Measurements from ENCODE around the gene EHMT1. TPM values are rescaled to one million over a fixed set of nuclear protein-coding genes. Genes with fewer than 3 reads are reported as not detected.

The EHMT1 gene
- total RNA-seq, 2 donors from 2014 or later, result 137 to 139 TPM

- no peaks in the 10 kb centered on the region for H3K27me3 Mint-ChIP-seq (ENCODE audit: insufficient read depth)
- Histone ChIP-seq H3K27me3 (ENCODE audit: control insufficient read depth, insufficient read depth, low read length, poor library complexity, severe bottlenecking) (no peaks in the 10 kb centered on the region), H3K36me3 (ENCODE audit: control insufficient read depth, insufficient read depth, low read length) (peaks cover 65% of the 10 kb centered on the region), H3K9ac (ENCODE audit: extremely low read depth, low read length, poor library complexity, severe bottlenecking) (no peak overlapping the region), H3K27ac (ENCODE audit: low read depth, low read length) (no peak overlapping the region), H3K4me1 (ENCODE audit: control insufficient read depth, insufficient read depth, low read length) (no peaks in the 10 kb centered on the region), H3K4me3 (ENCODE audit: low read length) (no peak overlapping the region), H3K9me3 (ENCODE audit: control insufficient read depth, low read length) (peaks cover 8% of the 10 kb centered on the region)
- 96 to 99% methylated on average over 18 to 24 of the region's 24 CpGs for WGBS, 2 experiments (ENCODE audit: insufficient coverage in 1 of 2, insufficient read length in 1 of 2)
- no peak for DNase-seq
- H3K4me1 Mint-ChIP-seq, result peaks cover 1% of the 10 kb centered on the region
- TF ChIP-seq, protein P1, sequence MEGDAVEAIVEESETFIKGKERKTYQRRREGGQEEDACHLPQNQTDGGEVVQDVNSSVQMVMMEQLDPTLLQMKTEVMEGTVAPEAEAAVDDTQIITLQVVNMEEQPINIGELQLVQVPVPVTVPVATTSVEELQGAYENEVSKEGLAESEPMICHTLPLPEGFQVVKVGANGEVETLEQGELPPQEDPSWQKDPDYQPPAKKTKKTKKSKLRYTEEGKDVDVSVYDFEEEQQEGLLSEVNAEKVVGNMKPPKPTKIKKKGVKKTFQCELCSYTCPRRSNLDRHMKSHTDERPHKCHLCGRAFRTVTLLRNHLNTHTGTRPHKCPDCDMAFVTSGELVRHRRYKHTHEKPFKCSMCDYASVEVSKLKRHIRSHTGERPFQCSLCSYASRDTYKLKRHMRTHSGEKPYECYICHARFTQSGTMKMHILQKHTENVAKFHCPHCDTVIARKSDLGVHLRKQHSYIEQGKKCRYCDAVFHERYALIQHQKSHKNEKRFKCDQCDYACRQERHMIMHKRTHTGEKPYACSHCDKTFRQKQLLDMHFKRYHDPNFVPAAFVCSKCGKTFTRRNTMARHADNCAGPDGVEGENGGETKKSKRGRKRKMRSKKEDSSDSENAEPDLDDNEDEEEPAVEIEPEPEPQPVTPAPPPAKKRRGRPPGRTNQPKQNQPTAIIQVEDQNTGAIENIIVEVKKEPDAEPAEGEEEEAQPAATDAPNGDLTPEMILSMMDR (conservative IDR thresholded peaks at IDR 0.05), result no peak
- no peak overlapping the region for H3K27ac Mint-ChIP-seq
- no peak overlapping the region for H3K4me3 Mint-ChIP-seq
- H3K9me3 Mint-ChIP-seq, result peaks cover 6% of the 10 kb centered on the region
- H3K36me3 Mint-ChIP-seq (ENCODE audit: low read depth), result peaks cover 61% of the 10 kb centered on the region
Measured at GRCh38 chr9:137774775-137775386, 156.1 kb downstream of the EHMT1 start.

GRCh38 chr9:137776306-137776995, 157.6 kb downstream of the EHMT1 start:
- Histone ChIP-seq H3K4me1 (ENCODE audit: control insufficient read depth, insufficient read depth, low read length) (no peaks in the 10 kb centered on the region), H3K27me3 (ENCODE audit: control insufficient read depth, insufficient read depth, low read length, poor library complexity, severe bottlenecking) (no peaks in the 10 kb centered on the region), H3K4me3 (ENCODE audit: low read length) (no peak overlapping the region), H3K9ac (ENCODE audit: extremely low read depth, low read length, poor library complexity, severe bottlenecking) (no peak overlapping the region), H3K9me3 (ENCODE audit: control insufficient read depth, low read length) (no peaks in the 10 kb centered on the region), H3K27ac (ENCODE audit: low read depth, low read length) (no peak overlapping the region), H3K36me3 (ENCODE audit: control insufficient read depth, insufficient read depth, low read length) (peaks cover 61% of the 10 kb centered on the region)
- Mint-ChIP-seq H3K9me3 (no peaks in the 10 kb centered on the region), H3K27me3 (ENCODE audit: insufficient read depth) (no peaks in the 10 kb centered on the region), H3K4me3 (no peak overlapping the region), H3K27ac (peak overlapping the region; percentile 24), H3K4me1 (no peaks in the 10 kb centered on the region), H3K36me3 (ENCODE audit: low read depth) (peaks cover 45% of the 10 kb centered on the region)
- TF ChIP-seq, protein P1 (conservative IDR thresholded peaks at IDR 0.05), result no peak
- 93% methylated on average over 17 to 22 of the region's 22 CpGs for WGBS, 2 experiments (ENCODE audit: insufficient coverage in 1 of 2, insufficient read length in 1 of 2)
- DNase-seq, result no peak

DNA sequence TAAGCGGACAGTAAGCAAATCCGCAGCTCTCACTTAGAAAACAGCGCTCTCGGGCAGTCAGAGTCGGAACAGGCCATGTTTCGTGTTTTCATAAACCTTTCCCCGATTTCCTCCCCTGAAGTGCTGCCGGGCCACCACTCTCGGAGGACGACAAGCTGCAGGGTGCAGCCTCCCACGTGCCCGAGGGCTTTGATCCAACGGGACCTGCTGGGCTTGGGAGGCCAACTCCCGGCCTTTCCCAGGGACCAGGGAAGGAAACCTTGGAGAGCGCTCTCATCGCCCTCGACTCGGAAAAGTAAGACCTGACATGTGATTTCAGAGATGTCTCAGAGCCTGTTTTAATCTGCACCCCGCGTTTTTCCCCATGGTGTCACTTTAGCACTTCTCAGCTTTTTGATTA, 159.0 kb downstream of the EHMT1 start:
- H3K4me1 Mint-ChIP-seq, result no peaks in the 10 kb centered on the region
- no peak overlapping the region for H3K4me3 ChIP-seq (ENCODE audit: low read length)
- peaks cover 44% of the 10 kb centered on the region for H3K36me3 Mint-ChIP-seq (ENCODE audit: low read depth)
- no peak overlapping the region for H3K9ac ChIP-seq (ENCODE audit: extremely low read depth, low read length, poor library complexity, severe bottlenecking)
- no peaks in the 10 kb centered on the region for H3K4me1 ChIP-seq (ENCODE audit: control insufficient read depth, insufficient read depth, low read length)
- H3K4me3 Mint-ChIP-seq, result no peak overlapping the region
- H3K36me3 ChIP-seq (ENCODE audit: control insufficient read depth, insufficient read depth, low read length), result peaks cover 73% of the 10 kb centered on the region
- H3K9me3 ChIP-seq (ENCODE audit: control insufficient read depth, low read length), result no peaks in the 10 kb centered on the region
- H3K27me3 ChIP-seq (ENCODE audit: control insufficient read depth, insufficient read depth, low read length, poor library complexity, severe bottlenecking), result no peaks in the 10 kb centered on the region
- H3K9me3 Mint-ChIP-seq, result no peaks in the 10 kb centered on the region
- WGBS, 2 experiments (ENCODE audit: insufficient coverage in 1 of 2, insufficient read length in 1 of 2), result 91 to 93% methylated on average over 20 of the region's 20 CpGs
- DNase-seq, result no peak
- no peak overlapping the region for H3K27ac ChIP-seq (ENCODE audit: low read depth, low read length)
- TF ChIP-seq, protein P1 (conservative IDR thresholded peaks at IDR 0.05), result no peak
- H3K27ac Mint-ChIP-seq, result no peak overlapping the region
- H3K27me3 Mint-ChIP-seq (ENCODE audit: insufficient read depth), result no peaks in the 10 kb centered on the region
